ENCODE measurements around the gene TAP1.

Gene TAP1

DNA sequence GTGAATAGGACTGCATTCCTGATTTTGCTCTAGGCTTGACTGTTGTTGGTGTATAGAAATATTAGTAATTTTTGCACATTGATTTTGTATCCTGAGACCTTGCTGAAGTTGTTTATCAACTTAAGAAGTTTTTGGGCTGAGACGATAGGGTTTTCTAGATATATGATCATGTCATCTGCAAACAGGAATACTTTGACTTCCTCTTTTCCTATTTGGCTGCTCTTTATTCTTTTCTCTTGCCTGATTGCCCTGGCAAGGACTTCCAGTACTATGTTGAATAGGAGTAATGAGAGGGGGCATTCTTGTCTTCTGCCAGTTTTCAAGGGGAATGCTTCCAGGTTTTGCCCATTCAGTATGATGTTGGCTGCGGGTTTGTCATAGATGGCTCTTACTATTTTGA is 50.1 kb downstream of the TAP1 start:
- no peaks in the 10 kb centered on the region for H3K36me3 ChIP-seq (ENCODE audit: control insufficient read depth in 2 of 2, insufficient read depth in 1 of 2, low read length in 2 of 2)
- CTCF ChIA-PET = interaction anchor here (0.7 to 2.8 kb wide), 7 partner anchors 9 to 67 kb away, joined by 3 to 15 read pairs (median 3); partner anchors contain the start of gene TAP2
- H3K4me3 ChIP-seq (ENCODE audit: low read depth, low read length) = no peak overlapping the region
- H3K27ac ChIP-seq (ENCODE audit: extremely low read depth, low read depth, low read length) = no peak overlapping the region
- no peaks in the 10 kb centered on the region for H3K4me1 ChIP-seq (ENCODE audit: control insufficient read depth, insufficient read depth, low read length)
- POLR2A ChIA-PET = no interaction called here
- TF ChIP-seq HOXC10 (CRISPR knock-in tag; IDR thresholded peaks at IDR 0.05) (no peak), SP3 (tag by site-specific recombination; IDR thresholded peaks at IDR 0.05) (no peak), ZNF701 (tag by site-specific recombination; IDR thresholded peaks at IDR 0.05) (no peak), MYNN (tag by site-specific recombination; IDR thresholded peaks at IDR 0.05; ENCODE audit: borderline replicate concordance) (no peak), ZNF571 (tag by site-specific recombination; IDR thresholded peaks at IDR 0.05) (no peak), ZNF366 (tag by site-specific recombination; conservative IDR thresholded peaks at IDR 0.05) (no peak), ZNF76 (tag by site-specific recombination; IDR thresholded peaks at IDR 0.05; ENCODE audit: borderline replicate concordance, low read depth) (no peak), ZNF311 (tag by site-specific recombination; IDR thresholded peaks at IDR 0.05; ENCODE audit: borderline replicate concordance) (no peak), ZNF830 (tag by site-specific recombination; IDR thresholded peaks at IDR 0.05; ENCODE audit: low read depth) (no peak)
- TF ChIP-seq, protein P1, sequence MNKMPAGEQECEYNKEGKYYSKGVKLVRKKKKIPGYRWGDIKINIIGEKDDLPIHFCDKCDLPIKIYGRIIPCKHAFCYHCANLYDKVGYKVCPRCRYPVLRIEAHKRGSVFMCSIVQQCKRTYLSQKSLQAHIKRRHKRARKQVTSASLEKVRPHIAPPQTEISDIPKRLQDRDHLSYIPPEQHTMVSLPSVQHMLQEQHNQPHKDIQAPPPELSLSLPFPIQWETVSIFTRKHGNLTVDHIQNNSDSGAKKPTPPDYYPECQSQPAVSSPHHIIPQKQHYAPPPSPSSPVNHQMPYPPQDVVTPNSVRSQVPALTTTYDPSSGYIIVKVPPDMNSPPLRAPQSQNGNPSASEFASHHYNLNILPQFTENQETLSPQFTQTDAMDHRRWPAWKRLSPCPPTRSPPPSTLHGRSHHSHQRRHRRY (tag by site-specific recombination; IDR thresholded peaks at IDR 0.05) = no peak
- TF ChIP-seq, protein P2, sequence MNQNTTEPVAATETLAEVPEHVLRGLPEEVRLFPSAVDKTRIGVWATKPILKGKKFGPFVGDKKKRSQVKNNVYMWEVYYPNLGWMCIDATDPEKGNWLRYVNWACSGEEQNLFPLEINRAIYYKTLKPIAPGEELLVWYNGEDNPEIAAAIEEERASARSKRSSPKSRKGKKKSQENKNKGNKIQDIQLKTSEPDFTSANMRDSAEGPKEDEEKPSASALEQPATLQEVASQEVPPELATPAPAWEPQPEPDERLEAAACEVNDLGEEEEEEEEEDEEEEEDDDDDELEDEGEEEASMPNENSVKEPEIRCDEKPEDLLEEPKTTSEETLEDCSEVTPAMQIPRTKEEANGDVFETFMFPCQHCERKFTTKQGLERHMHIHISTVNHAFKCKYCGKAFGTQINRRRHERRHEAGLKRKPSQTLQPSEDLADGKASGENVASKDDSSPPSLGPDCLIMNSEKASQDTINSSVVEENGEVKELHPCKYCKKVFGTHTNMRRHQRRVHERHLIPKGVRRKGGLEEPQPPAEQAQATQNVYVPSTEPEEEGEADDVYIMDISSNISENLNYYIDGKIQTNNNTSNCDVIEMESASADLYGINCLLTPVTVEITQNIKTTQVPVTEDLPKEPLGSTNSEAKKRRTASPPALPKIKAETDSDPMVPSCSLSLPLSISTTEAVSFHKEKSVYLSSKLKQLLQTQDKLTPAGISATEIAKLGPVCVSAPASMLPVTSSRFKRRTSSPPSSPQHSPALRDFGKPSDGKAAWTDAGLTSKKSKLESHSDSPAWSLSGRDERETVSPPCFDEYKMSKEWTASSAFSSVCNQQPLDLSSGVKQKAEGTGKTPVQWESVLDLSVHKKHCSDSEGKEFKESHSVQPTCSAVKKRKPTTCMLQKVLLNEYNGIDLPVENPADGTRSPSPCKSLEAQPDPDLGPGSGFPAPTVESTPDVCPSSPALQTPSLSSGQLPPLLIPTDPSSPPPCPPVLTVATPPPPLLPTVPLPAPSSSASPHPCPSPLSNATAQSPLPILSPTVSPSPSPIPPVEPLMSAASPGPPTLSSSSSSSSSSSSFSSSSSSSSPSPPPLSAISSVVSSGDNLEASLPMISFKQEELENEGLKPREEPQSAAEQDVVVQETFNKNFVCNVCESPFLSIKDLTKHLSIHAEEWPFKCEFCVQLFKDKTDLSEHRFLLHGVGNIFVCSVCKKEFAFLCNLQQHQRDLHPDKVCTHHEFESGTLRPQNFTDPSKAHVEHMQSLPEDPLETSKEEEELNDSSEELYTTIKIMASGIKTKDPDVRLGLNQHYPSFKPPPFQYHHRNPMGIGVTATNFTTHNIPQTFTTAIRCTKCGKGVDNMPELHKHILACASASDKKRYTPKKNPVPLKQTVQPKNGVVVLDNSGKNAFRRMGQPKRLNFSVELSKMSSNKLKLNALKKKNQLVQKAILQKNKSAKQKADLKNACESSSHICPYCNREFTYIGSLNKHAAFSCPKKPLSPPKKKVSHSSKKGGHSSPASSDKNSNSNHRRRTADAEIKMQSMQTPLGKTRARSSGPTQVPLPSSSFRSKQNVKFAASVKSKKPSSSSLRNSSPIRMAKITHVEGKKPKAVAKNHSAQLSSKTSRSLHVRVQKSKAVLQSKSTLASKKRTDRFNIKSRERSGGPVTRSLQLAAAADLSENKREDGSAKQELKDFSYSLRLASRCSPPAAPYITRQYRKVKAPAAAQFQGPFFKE (tag by site-specific recombination; IDR thresholded peaks at IDR 0.05; ENCODE audit: borderline replicate concordance) = no peak
- TF ChIP-seq, protein P3, sequence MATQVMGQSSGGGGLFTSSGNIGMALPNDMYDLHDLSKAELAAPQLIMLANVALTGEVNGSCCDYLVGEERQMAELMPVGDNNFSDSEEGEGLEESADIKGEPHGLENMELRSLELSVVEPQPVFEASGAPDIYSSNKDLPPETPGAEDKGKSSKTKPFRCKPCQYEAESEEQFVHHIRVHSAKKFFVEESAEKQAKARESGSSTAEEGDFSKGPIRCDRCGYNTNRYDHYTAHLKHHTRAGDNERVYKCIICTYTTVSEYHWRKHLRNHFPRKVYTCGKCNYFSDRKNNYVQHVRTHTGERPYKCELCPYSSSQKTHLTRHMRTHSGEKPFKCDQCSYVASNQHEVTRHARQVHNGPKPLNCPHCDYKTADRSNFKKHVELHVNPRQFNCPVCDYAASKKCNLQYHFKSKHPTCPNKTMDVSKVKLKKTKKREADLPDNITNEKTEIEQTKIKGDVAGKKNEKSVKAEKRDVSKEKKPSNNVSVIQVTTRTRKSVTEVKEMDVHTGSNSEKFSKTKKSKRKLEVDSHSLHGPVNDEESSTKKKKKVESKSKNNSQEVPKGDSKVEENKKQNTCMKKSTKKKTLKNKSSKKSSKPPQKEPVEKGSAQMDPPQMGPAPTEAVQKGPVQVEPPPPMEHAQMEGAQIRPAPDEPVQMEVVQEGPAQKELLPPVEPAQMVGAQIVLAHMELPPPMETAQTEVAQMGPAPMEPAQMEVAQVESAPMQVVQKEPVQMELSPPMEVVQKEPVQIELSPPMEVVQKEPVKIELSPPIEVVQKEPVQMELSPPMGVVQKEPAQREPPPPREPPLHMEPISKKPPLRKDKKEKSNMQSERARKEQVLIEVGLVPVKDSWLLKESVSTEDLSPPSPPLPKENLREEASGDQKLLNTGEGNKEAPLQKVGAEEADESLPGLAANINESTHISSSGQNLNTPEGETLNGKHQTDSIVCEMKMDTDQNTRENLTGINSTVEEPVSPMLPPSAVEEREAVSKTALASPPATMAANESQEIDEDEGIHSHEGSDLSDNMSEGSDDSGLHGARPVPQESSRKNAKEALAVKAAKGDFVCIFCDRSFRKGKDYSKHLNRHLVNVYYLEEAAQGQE (tag by site-specific recombination; IDR thresholded peaks at IDR 0.05) = no peak
- H3K9me3 ChIP-seq (ENCODE audit: control insufficient read depth, insufficient read depth, low read depth, low read length) = no peaks in the 10 kb centered on the region; the same call in 1 of the 2 replicates

DNA sequence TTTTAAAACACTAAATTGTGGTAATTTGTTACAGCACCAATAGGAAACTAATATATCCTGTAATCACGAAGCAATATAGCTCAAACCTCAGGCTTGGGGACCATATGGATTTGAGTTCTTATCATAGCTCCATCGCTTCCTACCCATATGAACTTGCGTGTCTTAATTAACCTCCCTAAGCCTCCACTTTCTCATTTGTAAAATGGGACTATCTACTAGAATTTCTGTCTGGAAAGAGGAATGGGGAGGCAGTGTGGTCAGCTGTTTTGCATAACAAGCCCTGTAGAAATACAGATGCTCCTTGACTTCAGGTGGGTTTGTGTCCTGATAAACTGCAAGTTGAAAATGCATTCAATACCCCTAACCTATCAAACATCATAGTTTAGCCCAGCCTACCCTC is 53.8 kb downstream of the TAP1 start:
- Histone ChIP-seq H3K36me3 (ENCODE audit: control insufficient read depth in 2 of 2, insufficient read depth in 1 of 2, low read length in 2 of 2) (no peaks in the 10 kb centered on the region), H3K4me3 (ENCODE audit: low read depth, low read length) (no peak overlapping the region), H3K27ac (ENCODE audit: extremely low read depth, low read depth, low read length) (no peak overlapping the region), H3K4me1 (ENCODE audit: control insufficient read depth, insufficient read depth, low read length) (no peaks in the 10 kb centered on the region), H3K9me3 (ENCODE audit: control insufficient read depth, insufficient read depth, low read depth, low read length) (no peaks in the 10 kb centered on the region; the same call in 1 of the 2 replicates)
- TF ChIP-seq ZNF529 (tag by site-specific recombination; IDR thresholded peaks at IDR 0.05; ENCODE audit: insufficient replicate concordance) = no peak
- TF ChIP-seq, protein P1 (tag by site-specific recombination; IDR thresholded peaks at IDR 0.05) = no peak
- no peak for TF ChIP-seq ZNF560 (tag by site-specific recombination; IDR thresholded peaks at IDR 0.05; ENCODE audit: borderline replicate concordance)
- CTCF ChIA-PET = interaction anchor here (0.7 to 4.2 kb wide), 10 partner anchors 14 to 1201 kb away, joined by 3 to 20 read pairs (median 4); partner anchors contain the start of gene TAP2
- POLR2A ChIA-PET = interaction anchor here (0.6 to 1.4 kb wide), 3 partner anchors 38 to 957 kb away, joined by 3 to 5 read pairs (median 4); partner anchors contain the start of gene TAP2
